ENCODE measurements around the gene LGR6.
"Not testable (repeated sequence)": the region's sequence is repeated elsewhere in the genome, so short reads cannot be mapped to it uniquely, and the experiment has no call there.

LGR6 gene

DNA sequence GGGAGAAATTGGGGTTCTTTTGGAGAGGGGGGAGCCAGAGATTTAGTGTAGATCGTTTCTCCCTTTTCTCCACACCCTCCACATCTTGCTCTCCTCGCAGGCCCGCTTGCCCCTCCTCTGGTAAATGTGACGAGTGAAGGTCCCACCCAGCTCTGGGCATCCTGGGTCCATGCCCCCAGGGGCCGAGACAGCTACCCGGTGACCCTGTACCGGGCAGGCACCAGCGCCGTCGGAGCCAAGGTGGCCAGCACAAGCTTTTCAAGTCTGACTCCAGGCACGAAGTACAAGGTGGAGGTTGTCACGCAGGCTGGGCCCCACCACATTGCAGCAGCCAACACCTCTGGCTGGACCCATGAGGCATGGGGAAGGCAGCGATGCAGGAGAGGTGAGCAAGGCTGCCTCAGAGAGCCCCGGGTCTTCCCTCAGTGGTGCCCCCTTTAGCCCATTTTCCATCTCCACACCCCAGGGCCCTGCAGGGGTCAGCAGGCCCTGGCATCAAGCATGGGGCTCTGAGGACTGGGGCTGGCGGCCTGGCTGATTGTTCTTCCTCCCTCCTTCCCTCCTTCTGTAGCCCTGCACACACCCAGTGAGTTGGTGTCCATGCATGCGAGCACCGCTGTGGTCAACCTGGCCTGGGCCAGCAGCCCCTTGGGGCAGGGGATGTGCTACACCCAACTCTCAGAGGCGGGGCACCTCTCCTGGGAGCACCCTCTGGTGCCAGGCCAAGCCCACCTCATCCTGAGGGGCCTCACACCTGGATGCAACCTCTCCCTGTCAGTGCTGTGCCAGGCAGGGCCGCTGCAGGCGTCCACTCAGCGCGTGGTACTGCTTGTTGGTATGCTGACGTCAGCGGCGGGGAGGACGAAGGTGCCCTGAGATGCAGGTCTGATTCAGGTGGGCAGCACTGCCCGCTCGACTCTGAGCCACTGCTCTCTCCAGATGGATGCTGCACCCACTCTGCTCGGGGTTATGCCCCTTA, 16.4 kb upstream of the LGR6 start:
- DNase-seq (ENCODE audit: low spot score) = no peak

- no peak for DNase-seq (ENCODE audit: low spot score)
Measured at GRCh38 chr1:202179828-202180750, 13.5 kb upstream of the LGR6 start.

DNA sequence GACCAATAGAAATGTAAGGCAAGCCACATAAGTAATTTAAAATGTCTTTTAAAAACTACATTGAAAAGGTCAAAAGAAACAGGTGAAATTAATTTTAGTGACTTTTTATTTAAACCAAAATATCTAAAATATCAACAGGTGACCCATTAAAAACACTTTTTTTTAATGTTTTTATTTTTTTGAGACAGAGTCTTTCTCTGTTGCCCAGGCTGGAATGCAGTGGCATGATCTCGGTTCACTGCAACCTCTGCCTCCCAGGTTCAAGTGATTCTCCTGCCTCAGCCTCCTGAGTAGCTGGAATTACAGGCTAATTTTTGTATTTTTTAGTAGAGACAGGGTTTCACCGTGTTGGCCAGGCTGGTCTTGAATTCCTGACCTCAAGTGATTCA, 12.9 kb upstream of the LGR6 start:
- DNase-seq (ENCODE audit: low spot score) = not testable (repeated sequence)

- DNase-seq (ENCODE audit: low spot score) = no peak
Measured at GRCh38 chr1:202181586-202181985, 12.0 kb upstream of the LGR6 start.

- DNase-seq (ENCODE audit: low spot score) = no peak
Measured at GRCh38 chr1:202182040-202182877, 11.3 kb upstream of the LGR6 start.

DNA sequence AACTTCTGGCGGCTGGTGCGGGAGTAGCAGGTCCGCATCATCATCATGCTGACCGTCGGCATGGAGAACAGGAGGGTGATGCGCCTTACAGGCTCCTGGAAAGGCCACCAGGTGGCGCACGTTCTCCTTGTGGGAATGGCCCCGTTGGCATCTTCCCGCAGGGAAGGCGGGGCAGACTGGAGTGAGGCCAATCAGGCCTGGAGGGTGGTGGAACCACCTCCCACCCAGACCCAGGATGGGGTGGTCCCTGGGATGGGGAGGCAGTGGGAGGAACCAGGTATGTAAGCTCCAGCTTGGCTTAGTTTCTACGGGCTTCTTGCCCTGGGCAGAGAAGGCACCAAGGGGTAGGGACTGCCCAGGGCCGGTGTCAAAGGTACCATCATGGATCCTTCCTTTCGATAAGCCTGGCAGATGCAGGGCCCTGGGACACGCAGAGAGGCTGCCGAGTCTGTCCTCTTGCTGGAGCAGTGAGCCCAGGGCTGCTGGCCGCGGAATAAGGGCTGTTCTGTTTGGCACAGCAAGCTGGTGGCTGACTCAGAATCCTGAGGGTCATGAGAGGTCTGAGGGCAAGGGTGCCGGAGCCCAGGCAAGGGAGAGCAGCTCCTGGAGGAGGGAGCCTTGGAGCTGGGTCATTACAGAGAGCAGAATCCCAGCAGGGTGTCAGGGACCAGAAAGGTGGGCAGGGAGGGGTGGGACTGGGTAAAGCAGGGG, 8.7 kb upstream of the LGR6 start:
- peak; percentile 89 for DNase-seq (ENCODE audit: low spot score)

- no peak for DNase-seq (ENCODE audit: low spot score)
Measured at GRCh38 chr1:202186327-202186726, 7.3 kb upstream of the LGR6 start.

GRCh38 chr1:202187041-202187671, 6.4 kb upstream of the LGR6 start:
- no peak for DNase-seq (ENCODE audit: low spot score)

DNA sequence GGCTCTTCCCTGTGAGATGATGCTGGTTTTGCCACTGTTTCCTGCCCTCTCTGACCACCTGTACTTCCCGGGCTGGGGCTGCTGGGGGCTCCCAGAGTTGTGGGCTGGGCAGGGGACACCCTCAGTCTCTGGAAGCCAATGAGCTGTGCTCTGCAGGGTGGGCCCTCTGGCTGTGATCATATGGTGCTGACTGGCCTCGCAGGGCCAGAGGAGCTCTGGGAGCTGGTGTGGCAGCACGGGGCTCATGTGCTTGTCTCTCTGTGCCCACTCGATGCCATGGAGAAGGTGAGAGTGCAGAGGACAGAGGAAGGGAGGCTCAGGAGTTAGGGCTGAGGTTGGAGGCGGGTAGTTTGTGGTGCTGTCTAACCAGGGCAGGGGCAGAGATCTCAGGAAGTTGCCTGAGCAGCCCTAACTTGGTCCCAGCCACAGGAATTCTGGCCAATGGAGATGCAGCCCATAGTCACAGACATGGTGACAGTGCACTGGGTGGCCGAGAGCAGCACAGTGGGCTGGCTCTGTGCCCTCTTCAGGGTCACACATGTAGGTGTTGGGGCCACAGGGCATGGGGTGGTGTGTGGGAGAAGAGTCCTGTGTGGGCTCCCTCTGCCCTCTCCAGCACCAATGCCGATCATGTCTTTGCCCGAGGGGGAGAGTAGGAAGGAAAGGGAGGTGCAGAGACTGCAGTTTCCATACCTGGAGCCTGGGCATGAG, 5.7 kb upstream of the LGR6 start:
- no peak for DNase-seq (ENCODE audit: low spot score)

DNA sequence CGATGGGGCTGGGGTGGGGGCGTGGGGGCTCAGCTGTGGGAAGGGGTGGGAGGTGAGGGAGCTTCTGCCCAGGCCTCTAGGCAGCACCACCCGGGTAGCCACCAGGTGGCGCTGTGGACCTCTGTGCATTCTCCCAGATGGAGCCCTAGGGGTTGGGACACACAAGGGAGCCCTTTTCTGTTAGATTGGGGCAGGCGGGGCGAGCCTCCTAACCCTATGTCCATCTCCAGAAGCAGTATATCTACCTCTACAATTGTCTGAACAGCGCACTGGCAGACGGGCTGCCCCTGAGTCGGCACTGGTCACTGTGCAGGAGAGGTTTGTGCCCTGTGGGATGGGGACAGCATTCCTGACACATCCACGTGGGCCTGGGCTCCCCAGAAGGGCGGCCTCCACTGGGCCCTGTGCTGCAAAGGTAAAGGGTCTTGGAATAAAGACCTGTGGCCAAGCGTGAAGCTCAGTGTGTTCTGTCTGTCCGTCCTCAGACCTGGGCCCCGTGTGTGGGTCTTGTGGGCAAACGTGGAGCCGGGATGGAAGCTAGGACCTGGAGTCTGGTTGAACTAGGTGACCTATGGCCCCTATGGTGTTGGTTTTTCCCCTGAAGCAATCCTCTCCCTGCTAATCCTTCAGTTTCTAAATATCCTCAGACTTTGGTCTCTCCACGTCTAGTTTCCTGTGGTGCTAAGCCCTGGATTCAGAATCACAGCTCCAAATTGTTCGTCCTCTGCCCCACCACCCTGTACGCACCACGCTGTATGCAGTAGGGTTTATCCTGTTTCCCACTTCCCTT, 4.4 kb upstream of the LGR6 start:
- DNase-seq (ENCODE audit: low spot score) = peak; percentile 77

DNA sequence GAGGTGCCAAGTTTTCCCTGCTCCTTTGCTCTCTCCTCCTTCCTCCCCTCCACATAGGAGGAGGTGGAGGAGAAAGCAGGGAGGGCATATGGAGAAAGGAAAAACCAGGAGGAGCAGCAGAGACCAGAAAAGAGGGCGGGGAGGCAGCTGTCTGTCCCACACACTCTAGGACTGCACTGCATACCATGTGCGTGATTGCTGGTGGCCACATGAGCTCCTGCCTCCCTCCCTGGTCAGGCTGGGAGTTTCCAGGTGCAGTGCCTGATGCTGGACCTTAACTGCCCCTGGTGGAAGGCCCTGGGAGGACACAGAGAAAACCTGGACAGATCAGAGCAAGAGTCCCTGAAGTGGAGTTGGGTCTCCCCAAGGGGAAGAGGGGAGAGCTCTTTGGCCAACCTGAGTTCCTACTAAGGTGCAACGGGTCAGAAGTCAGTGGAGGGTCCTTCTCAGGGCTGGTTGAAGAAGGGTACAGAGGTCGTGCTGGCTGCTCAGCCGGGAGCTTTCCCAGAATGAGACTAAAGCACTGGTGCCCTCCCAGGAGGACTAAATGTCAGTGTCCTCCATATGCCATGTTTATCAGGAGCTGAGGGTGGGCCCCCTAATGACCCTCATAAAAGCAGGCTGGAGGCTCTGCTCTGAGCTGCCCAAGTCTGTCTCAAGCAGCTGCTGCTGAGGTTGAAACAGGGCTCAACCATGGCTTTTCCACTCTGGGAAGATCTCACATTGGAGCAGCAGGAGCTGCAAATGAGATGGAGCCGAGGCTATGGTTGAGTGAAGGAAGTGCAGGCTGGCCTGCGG, 3.5 kb upstream of the LGR6 start:
- no peak for DNase-seq (ENCODE audit: low spot score)

DNA sequence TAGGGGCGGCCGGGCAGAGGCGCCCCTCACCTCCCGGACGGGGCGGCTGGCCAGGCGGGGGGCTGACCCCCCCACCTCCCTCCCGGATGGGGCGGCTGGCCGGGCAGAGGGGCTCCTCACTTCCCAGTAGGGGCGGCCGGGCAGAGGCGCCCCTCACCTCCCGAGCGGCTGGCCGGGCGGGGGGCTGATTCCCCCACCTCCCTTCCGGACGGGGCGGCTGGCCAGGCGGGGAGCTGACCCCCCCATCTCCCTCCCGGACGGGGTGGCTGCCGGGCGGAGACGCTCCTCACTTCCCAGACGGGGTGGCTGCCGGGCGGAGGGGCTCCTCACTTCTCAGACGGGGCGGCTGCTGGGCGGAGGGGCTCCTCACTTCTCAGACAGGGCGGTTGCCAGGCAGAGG, 2.2 kb upstream of the LGR6 start:
- DNase-seq (ENCODE audit: low spot score) = not testable (repeated sequence)

GRCh38 chr1:202192770-202193613, 607 bp upstream of the LGR6 start:
- DNase-seq (ENCODE audit: low spot score) = peak; percentile 88

GRCh38 chr1:202194328-202194648, 689 bp downstream of the LGR6 start:
- no peak for DNase-seq (ENCODE audit: low spot score)

DNA sequence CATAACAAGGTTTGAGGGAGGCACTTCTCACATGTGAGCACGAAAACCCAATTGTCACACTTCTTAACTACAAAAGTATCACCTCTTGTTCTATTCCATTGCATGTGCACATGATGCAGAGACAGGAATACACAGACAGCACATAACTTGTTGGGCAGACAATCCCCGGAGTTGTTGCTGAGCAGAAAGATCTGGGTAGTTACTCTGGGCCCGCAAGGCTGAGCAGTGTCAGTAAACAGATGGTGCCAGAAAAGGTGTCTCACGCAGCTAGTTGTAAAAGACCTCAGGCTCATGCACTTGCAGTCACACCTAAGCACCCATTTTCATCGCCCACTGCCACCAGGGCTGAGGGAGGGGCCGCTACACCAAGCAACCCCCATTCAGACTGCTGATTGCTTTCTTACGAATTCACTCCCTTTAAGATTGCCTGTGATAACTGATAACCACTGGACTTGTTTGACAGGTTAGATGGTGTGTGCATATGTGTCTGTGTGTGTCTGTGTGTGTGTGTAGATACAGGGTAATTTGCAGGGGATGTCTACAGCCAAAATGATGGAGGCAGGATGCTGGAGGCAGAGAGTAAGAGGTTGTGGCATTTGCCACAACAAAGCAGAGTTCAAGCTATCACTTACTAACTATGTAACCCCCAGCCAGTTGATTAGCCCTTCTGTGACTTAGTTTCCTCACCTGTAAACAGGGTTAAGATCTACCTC, 4.2 kb downstream of the LGR6 start:
- no peak for DNase-seq (ENCODE audit: low spot score)

DNA sequence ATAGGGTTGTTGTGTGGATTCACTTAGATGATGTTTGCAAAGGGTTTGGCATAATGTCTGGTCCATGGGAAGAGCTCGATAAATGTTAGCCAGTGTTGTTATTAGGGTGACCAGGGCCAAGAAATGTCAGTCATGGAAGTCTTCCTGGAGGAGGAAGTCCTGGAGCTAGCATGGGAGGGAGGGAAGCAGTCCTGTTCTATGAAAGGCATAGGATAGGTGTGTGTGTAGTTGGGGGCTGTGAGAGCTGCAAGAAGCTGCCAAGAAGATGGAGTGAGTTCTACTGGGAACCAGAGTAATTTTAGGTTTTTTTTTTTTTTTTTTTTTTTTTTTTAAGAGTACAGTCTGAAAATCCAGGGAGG, 4.7 kb downstream of the LGR6 start:
- no peak for DNase-seq (ENCODE audit: low spot score)

All from D341Med (cell line).